Mucosa of gallbladder (tissue), 1 donor: ENCODE data around the gene FAM186B. TPM values are rescaled to one million over a fixed set of nuclear protein-coding genes. Genes with fewer than 3 reads are reported as not detected.

ENCODE experiments used
- DNase-seq: peaks from one replicate; pipeline ENCODE4 v3.0.0-alpha.2; 2020; ENCODE audit warnings: low spot score
- total RNA-seq: library from RNA; stranded (reverse); gene quantifications from one replicate; pipeline ENCODE4 v1.2.1, GENCODE V29; 2021
- donor health status: DM: no; HTN: no; CAD: no.

FAM186B gene
- total RNA-seq, 1 donor from 2014 or later: 0.32 TPM

GRCh38 chr12:49609059-49609874, 3.8 kb upstream of the FAM186B start:
- no peak for DNase-seq

GRCh38 chr12:49604856-49605255, 583 bp downstream of the FAM186B start:
- no peak for DNase-seq

DNA sequence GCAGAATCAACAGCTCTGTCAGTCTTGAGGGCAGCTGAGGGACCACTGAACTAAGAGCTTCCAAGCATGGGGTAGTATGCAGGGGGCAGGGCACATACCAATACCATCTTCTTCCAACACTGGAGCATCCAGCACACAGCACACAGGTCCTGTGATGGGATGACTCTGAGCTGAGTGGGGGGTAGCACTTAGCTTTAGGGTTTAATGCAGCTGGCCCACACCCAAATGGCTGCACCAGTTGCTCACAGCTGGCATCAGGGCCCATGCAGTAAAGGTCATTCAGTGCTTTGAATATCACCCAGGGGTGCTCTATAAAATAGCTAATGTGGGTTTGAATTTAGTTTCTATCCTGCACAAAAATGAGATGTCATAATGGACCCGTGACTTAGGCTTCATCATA, 1.7 kb downstream of the FAM186B start:
- DNase-seq: no peak

GRCh38 chr12:49599961-49600360, 5.5 kb downstream of the FAM186B start:
- DNase-seq: no peak

- DNase-seq: no peak
Observed at GRCh38 chr12:49598527-49598926, 6.9 kb downstream of the FAM186B start.

- no peak for DNase-seq
Observed at GRCh38 chr12:49588721-49589516, 16.5 kb downstream of the FAM186B start.

- no peak for DNase-seq
Observed at GRCh38 chr12:49588281-49588680, 17.2 kb downstream of the FAM186B start.

DNA sequence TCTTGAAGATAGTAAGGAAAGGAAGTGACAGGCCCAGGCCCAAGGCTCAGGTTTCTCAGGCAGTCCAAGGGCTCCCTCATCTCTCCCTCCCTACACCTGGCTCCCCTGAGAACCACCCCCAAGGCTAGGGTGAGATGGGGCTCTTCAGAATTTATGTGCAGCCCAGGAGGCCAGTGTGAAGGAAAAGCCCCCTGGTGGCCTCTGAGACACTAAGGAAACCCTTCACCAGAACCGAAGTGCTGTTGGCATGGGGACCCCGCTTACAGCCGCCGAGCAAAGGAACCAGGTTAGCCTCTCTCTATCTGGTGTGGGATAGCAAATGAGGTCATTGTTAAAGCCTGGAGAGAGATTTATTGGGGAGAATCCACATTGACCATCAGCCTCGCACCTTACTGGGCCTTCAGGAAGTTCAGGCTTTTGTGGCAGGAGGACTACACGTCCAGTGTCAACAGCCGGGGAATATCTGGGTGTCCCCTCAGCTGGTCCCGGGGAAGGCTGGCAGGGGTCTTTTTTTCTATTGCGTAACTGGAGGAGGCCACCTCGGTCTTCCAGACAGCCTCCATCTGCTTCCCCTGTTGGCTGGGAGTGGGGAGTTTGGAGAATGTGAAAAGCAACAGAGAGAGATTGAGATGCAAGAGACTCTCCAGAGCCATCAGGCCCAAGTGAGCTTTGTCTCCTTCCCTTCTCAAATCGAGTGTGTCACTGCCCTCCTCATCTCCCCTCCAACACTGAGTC, 18.1 kb downstream of the FAM186B start:
- no peak for DNase-seq

GRCh38 chr12:49585477-49586459, 19.7 kb downstream of the FAM186B start:
- DNase-seq: no peak

GRCh38 chr12:49584591-49584990, 20.8 kb downstream of the FAM186B start:
- no peak for DNase-seq

- no peak for DNase-seq
Observed at GRCh38 chr12:49583366-49584094, 21.9 kb downstream of the FAM186B start.

GRCh38 chr12:49582850-49583249, 22.6 kb downstream of the FAM186B start:
- peak; percentile 46 for DNase-seq

GRCh38 chr12:49582201-49582600, 23.2 kb downstream of the FAM186B start:
- DNase-seq: no peak

DNA sequence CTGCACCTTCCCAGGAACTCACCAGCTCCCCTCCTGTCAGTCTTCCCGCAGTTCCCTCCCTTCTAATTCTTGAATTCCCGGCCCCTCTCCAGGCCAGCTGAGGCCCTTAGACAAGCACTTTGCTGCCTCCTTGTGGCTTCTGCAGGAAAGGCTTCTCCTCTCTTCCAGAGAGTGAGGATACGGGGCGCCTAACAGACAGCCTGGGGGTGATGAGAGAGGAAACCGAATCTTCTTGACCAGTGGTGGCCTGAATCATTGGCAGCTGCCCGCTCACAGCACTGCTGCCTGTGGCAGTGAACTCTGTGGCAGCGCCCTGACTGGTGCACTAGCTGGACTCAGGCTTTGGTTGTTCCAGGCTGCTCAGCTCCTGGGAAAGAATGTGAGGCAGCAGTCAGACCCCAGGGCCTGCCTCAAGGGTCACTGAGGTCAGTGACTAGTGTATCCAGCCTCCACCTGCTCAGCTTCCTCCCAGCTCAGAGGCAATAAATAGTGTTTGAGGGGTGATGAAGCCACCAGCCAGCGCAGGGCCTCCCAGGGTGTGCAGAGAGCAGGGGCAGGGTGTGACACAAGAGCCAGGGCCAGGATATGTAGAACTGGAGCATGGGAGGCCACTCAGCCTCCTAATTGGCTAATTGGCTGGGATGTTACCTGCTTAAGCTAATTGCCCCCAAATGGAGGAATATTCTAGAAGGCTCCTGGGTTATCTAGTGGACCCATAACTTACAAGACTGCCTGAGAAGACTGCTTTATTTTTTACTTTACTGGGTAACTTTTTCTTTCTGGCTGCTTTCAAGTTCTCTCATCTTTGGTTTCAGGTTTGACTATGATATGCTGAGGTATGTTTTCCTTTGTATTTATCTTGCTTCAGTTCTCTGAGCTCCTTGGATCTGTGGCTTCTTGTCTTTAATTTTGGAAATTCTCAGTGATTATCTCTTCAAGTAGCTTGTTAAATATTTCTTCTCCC, 24.6 kb downstream of the FAM186B start:
- peak; percentile 71 for DNase-seq

DNA sequence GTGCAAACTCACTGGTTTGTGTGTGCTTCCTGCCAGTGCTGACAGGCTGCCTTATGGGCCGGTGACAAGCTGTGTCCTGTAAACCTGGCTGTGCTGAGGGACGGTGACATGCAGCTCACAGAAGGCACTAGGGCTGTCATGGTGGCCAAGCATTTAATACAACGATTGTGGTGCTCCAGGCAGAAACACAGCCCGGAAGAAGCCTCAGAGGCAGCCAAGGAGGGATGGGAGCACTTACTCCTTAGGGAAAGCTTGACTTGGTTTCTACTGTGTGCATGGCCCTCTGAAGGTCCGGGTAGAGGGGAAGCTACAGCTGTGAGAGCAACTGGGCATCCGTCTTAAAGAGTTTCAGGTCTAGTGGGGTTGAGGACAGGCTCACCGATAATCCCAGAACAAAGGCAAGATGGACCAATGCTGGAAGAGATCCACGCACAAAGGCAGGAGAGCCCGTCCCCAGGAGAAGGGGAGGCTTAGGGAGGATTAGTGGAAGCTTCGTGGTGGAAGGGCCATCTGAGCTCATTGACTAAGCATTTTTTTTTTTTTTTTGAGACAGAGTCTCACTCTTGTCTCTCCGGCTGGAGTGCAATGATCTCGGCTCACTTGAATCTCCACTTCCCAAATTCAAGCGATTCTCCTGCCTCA, 26.8 kb downstream of the FAM186B start:
- DNase-seq: no peak

GRCh38 chr12:49577589-49578315, 27.7 kb downstream of the FAM186B start:
- DNase-seq: no peak

GRCh38 chr12:49568442-49569162, 36.8 kb downstream of the FAM186B start:
- no peak for DNase-seq
